HepG2 (cell line): ENCODE data around the gene TAF1D. TPM values are rescaled to one million over a fixed set of nuclear protein-coding genes. Genes with fewer than 3 reads are reported as not detected.

Source experiments
- BHLHE40 ChIP-seq: IDR thresholded peaks from 2 replicates; pipeline ENCODE4 v1.6.1; 2011; ENCODE audit warnings: low read length, improper control_type of control experiment
- BRD4 ChIP-seq: sonication (generic); formaldehyde crosslinking; IDR thresholded peaks from 2 replicates; pipeline ENCODE4 v1.4.0; 2020; ENCODE audit warnings: missing genetic modification reagents
- CBX2 ChIP-seq, 2 experiments: fragments of 200-600 bp in 1 of 2; sonication (generic); formaldehyde crosslinking in 1 of 2; IDR thresholded peaks; 2 replicates each; pipeline versions ENCODE4 v1.7.0 to v1.8.1; 2018 to 2022; ENCODE audit warnings: low read depth in 2 of 2, low read length in 1 of 2, mild to moderate bottlenecking in 1 of 2, missing genetic modification reagents in 1 of 2
- E2F5 ChIP-seq: sonication (generic); formaldehyde crosslinking; conservative IDR thresholded peaks from 2 replicates; pipeline ENCODE4 v1.4.0; 2020; ENCODE audit warnings: missing genetic modification reagents
- HBP1 ChIP-seq: IDR thresholded peaks from 2 replicates; pipeline ENCODE4 v1.6.1; 2016; ENCODE audit warnings: low read depth, control low read depth
- HDAC2 ChIP-seq: sonication (generic); formaldehyde crosslinking; IDR thresholded peaks from 2 replicates; pipeline ENCODE4 v1.4.0; 2020; ENCODE audit warnings: missing genetic modification reagents
- PBX3 ChIP-seq: sonication (generic); formaldehyde crosslinking; IDR thresholded peaks from 2 replicates; pipeline ENCODE4 v1.8.1; 2023; ENCODE audit warnings: missing genetic modification reagents, inconsistent platforms, borderline replicate concordance
- RELA ChIP-seq: sonication (generic); formaldehyde crosslinking; IDR thresholded peaks from 2 replicates; pipeline ENCODE4 v1.4.0; 2020; ENCODE audit warnings: missing genetic modification reagents
- REPIN1 ChIP-seq: sonication (generic); formaldehyde crosslinking; IDR thresholded peaks from 2 replicates; pipeline ENCODE4 v1.8.0; 2022; ENCODE audit warnings: missing genetic modification reagents, low read depth, mild to moderate bottlenecking, borderline replicate concordance
- TEAD2 ChIP-seq: sonication (generic); formaldehyde crosslinking; IDR thresholded peaks from 2 replicates; pipeline ENCODE4 v1.9.0; 2021; ENCODE audit warnings: missing genetic modification reagents
- ZBTB8A ChIP-seq: sonication (generic); formaldehyde crosslinking; IDR thresholded peaks from 2 replicates; pipeline ENCODE4 v1.4.0; 2020; ENCODE audit warnings: mild to moderate bottlenecking, low read depth, missing genetic modification reagents, borderline replicate concordance
- ZFP41 ChIP-seq: sonication (generic); formaldehyde crosslinking; IDR thresholded peaks from 2 replicates; pipeline ENCODE4 v1.4.0; 2020; ENCODE audit warnings: mild to moderate bottlenecking, missing genetic modification reagents, borderline replicate concordance
- ZFP62 ChIP-seq: sonication (generic); formaldehyde crosslinking; IDR thresholded peaks from 2 replicates; pipeline ENCODE4 v1.4.0; 2020; ENCODE audit warnings: missing genetic modification reagents
- ZNF20 ChIP-seq: sonication (generic); formaldehyde crosslinking; IDR thresholded peaks from 2 replicates; pipeline ENCODE4 v1.4.0; 2020; ENCODE audit warnings: mild to moderate bottlenecking, moderate library complexity, missing genetic modification reagents
- ZNF24 ChIP-seq: fragments of 450-650 bp; IDR thresholded peaks from 2 replicates; pipeline ENCODE4 v1.6.1; 2017; ENCODE audit warnings: antibody characterized with exemption, mild to moderate bottlenecking
- ZNF383 ChIP-seq: sonication (generic); formaldehyde crosslinking; IDR thresholded peaks from 2 replicates; pipeline ENCODE4 v1.4.0; 2020; ENCODE audit warnings: missing genetic modification reagents, mild to moderate bottlenecking, borderline replicate concordance
- ZNF530 ChIP-seq: sonication (generic); formaldehyde crosslinking; IDR thresholded peaks from 2 replicates; pipeline ENCODE4 v1.5.0; 2020; ENCODE audit warnings: low read depth, mild to moderate bottlenecking, missing genetic modification reagents
- ZNF564 ChIP-seq: sonication (generic); formaldehyde crosslinking; IDR thresholded peaks from 2 replicates; pipeline ENCODE4 v1.8.1; 2023; ENCODE audit warnings: mild to moderate bottlenecking, missing genetic modification reagents
- ZNF569 ChIP-seq: sonication (generic); formaldehyde crosslinking; IDR thresholded peaks from 2 replicates; pipeline ENCODE4 v1.5.0; 2020; ENCODE audit warnings: mild to moderate bottlenecking, missing genetic modification reagents, moderate library complexity, borderline replicate concordance
- ZNF691 ChIP-seq: sonication (generic); formaldehyde crosslinking; IDR thresholded peaks from 2 replicates; pipeline ENCODE4 v1.4.0; 2020; ENCODE audit warnings: missing genetic modification reagents, low read depth, mild to moderate bottlenecking, borderline replicate concordance
- ZNF703 ChIP-seq: sonication (generic); formaldehyde crosslinking; IDR thresholded peaks from 2 replicates; pipeline ENCODE4 v1.5.1; 2020; ENCODE audit warnings: missing genetic modification reagents, mild to moderate bottlenecking, moderate library complexity, borderline replicate concordance
- ZNF704 ChIP-seq: sonication (generic); formaldehyde crosslinking; IDR thresholded peaks from 2 replicates; pipeline ENCODE4 v1.8.1; 2023; ENCODE audit warnings: mild to moderate bottlenecking, inconsistent platforms, moderate library complexity, missing genetic modification reagents, borderline replicate concordance
- ZNF788 ChIP-seq: sonication (generic); formaldehyde crosslinking; IDR thresholded peaks from 2 replicates; pipeline ENCODE4 v1.5.0; 2020; ENCODE audit warnings: mild to moderate bottlenecking, missing genetic modification reagents, borderline replicate concordance
- ZSCAN25 ChIP-seq: sonication (generic); formaldehyde crosslinking; IDR thresholded peaks from 2 replicates; pipeline ENCODE4 v1.8.0; 2022; ENCODE audit warnings: mild to moderate bottlenecking, missing genetic modification reagents
- ZSCAN29 ChIP-seq: sonication (generic); formaldehyde crosslinking; conservative IDR thresholded peaks from 2 replicates; pipeline ENCODE4 v1.4.0; 2020; ENCODE audit warnings: mild to moderate bottlenecking, missing genetic modification reagents
- ZSCAN30 ChIP-seq: sonication (generic); formaldehyde crosslinking; IDR thresholded peaks from 2 replicates; pipeline ENCODE4 v1.5.0; 2020; ENCODE audit warnings: mild to moderate bottlenecking, missing genetic modification reagents
- polyA plus RNA-seq, 8 experiments: library from polyadenylated mRNA; depleted of rRNA in 3 of 8; stranded (reverse) in 7 of 8; unstranded in 1 of 8; fragments of >200 nt; fragmentation: Illumina TruSeq in 4 of 8; extraction: Trizol in 4 of 8; gene quantifications; 2 replicates each; pipeline versions ENCODE4 v1.2.1 to v1.2.3, GENCODE V29; 2011 to 2016; ENCODE audit warnings: low read depth in 4 of 8, missing spikeins in 1 of 8, mixed read lengths in 1 of 8; ENCODE audit not compliant: insufficient read depth in 1 of 8
- total RNA-seq, 5 experiments: library from RNA; depleted of rRNA; stranded (reverse); fragments of >200 nt; fragmentation: Illumina TruSeq; extraction: Trizol; gene quantifications; 2 replicates each; pipeline ENCODE4 v1.2.3, GENCODE V29; 2016; ENCODE audit warnings: low read depth in 1 of 5

TAF1D gene
- total and polyA plus RNA-seq, 2 of the 13 experiments (the other 11 are each of a cell fraction or from before 2014, with no cell fraction given) = 132 to 207 TPM

- TF ChIP-seq ZNF704 (CRISPR knock-in tag) (no peak), ZNF569 (no peak), HBP1 (peak; percentile 96; the same call in 1 of the 2 replicates), ZSCAN29 (CRISPR knock-in tag) (0 out of 2 replicates have a peak, but pooled peaks have one; percentile 36), ZNF564 (no peak), ZSCAN30 (CRISPR knock-in tag) (no peak), ZNF383 (CRISPR knock-in tag) (no peak), HDAC2 (peak; percentile 82; the same call in 1 of the 2 replicates), ZFP41 (CRISPR knock-in tag) (no peak), PBX3 (no peak), BHLHE40 (no peak), REPIN1 (CRISPR knock-in tag) (peak; percentile 94; the same call in 1 of the 2 replicates), ZNF691 (CRISPR knock-in tag) (0 out of 2 replicates have a peak, but pooled peaks have one; percentile 42), BRD4 (no peak), ZBTB8A (no peak), ZSCAN25 (0 out of 2 replicates have a peak, but pooled peaks have one; percentile 55), ZNF24 (no peak), ZNF20 (no peak), E2F5 (CRISPR knock-in tag) (no peak), ZNF530 (CRISPR knock-in tag) (no peak), ZNF703 (no peak), CBX2 (IDR thresholded peaks at IDR 0.05; ENCODE audit: low read depth, low read length) (no peak), CBX2 (CRISPR knock-in tag; IDR thresholded peaks at IDR 0.05; ENCODE audit: low read depth) (no peak), ZNF788 (CRISPR knock-in tag) (peak; percentile 61; the same call in 1 of the 2 replicates), TEAD2 (CRISPR knock-in tag) (no peak), RELA (CRISPR knock-in tag) (no peak), ZFP62 (no peak)
These were observed 31.8 kb upstream of the TAF1D start (continued) for GRCh38 chr11:93773045-93773477.
